HG03095 (cell line): ENCODE results near the gene ABR.
"Not testable (repeated sequence)": the region's sequence is repeated elsewhere in the genome, so short reads cannot be mapped to it uniquely, and the experiment has no call there.

Experiments
- ATAC-seq: cut with Tn5 transposase; IDR thresholded peaks from one replicate; pipeline ENCODE4 v1.9.1; 2021; ENCODE audit warnings: moderate library complexity; ENCODE audit not compliant: unreplicated experiment

ABR gene

DNA sequence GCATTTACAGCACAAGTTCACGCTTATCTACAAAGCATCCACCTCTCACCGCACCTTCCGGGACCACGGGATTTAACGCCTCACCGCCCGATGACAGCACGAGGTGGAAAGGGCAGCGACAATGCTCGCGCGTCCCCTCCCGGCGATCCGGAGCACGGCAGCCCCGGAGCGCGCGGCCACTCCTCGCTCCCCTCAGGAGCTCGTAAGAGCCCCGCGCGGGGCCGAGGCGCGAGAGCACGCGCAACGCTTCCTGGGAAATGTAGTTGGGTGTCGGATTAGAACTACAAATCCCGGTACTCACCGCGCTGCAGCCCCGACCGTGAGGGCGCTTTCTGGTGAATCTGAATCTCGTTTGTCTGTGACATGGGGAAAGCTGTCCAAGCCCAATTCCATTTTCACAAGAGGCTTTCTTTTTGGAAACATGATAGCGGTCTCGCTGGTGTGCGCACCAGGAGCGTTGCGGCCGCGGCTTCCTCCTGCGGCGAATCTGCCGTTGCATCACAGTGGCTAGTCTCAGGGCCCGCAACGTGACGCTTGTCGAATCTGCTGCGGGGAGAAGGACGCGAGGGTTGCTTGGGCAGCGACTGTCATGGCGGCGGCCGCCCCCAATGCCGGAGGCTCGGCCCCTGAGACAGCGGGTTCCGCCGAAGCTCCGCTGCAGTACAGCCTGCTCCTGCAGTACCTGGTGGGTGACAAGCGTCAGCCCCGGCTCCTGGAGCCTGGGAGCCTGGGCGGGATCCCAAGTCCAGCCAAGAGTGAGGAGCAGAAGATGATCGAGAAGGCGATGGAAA is 183.0 kb downstream of the ABR start, which contains the start of gene TIMM22:
Gene TIMM22, plus strand, starts transcription at position 576 of the 791 bp plus-strand sequence. Its CDS starts 14 bp downstream, at position 590.
- peak; percentile 86 for ATAC-seq

DNA sequence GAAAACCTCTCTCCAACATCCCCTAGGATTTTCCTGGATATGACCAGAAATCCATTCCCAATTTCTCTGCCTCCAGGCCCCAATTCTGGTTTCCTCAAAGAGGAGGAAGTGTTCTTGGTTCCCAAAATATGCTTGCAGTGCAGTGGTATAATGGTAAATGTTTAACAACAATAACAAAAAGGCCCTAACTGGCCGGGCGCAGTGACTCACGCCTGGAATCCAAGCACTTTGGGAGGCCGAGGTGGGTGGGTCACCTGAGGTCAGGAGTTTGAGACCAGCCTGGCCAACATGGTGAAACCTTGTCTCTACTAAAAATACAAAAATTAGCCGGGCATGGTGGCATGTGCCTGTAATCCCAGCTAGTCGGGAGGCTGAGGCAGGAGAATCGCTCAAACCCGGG is 184.5 kb downstream of the ABR start:
- ATAC-seq: not testable (repeated sequence)

DNA sequence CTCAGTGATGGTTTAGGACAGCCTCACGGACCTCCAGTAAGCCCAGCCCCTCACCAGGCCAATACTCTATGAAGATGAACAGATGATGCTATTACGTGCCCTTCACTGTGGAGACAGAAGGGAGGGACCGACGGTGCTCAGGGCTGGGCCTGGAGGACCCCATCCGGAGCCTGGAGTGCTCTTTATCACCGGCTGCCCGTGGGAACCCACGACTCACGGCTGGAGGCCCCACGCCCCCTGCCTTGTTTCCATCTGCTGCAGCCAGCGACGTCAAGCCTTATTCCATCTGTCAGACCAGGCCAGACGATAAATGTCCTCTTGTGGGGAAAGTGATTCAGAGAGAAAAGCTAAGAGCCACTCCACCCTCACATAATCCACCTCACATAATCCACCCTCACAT is 186.8 kb downstream of the ABR start:
- ATAC-seq: no peak

DNA sequence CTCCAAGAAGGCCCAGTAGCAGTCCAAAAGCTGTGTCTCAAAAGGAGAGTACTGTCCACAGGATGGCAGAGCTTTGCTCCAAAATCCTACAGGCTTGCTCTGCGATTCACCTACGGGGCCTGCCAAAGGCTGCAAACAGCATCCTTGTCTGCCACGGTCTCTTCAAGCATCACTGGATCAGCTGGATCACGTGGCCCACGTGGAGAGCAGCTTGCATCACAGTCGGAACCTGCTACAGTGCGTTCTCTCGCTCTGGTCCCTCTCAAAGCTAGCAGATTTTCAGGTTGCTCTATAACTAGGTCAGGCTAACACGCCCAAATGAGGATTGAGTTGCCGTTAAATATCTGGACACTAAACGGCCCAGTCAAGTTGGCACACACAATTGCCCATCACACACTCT is 191.2 kb downstream of the ABR start:
- no peak for ATAC-seq

DNA sequence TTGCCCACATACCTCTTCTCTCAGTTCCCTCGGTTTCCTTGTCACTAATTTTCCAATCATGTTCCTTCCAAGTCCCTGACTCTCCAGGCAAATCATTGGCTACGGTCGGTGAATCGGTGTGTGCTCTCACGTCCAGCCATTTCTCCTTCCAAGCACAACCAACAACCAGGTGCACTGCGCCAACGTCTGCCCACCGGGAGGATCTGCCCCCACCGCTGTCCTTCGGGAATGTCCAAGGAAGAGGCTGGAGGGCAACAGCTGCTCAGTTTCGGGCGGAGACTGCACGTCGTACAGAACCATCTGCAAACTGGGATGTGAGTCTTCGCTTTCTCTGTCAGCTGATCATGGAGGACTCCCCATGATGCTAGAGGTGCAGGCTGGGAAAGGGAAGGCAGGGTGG is 191.8 kb downstream of the ABR start:
- ATAC-seq: no peak

DNA sequence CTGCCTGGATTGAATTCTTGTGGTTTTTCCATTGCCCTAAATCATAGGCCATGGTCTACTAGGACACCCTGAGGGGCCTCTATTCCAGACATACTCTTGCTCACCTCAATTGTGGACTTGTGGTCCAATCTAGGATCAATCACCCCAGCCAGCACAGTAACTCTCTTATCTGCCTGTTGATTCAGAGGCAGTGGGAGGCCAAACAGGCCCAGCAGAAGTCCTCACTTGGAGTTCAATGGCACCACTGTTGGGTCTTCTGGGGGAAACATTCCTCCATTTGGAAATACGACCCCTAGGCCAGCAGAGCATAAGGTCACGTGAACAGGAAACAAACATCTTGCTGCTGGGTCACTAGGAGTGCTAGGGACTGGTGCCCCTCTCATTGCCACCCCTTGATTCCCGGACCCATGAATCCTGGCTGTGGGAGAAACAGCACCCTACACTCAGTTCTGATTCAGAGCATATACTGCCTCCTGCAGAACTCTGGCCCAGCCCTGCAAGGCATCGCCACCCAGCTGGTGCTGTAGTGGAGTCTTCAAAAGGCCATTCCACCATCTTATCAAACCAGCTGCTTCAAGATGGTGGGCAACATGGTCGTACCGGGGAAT is 193.4 kb downstream of the ABR start:
- ATAC-seq: no peak

DNA sequence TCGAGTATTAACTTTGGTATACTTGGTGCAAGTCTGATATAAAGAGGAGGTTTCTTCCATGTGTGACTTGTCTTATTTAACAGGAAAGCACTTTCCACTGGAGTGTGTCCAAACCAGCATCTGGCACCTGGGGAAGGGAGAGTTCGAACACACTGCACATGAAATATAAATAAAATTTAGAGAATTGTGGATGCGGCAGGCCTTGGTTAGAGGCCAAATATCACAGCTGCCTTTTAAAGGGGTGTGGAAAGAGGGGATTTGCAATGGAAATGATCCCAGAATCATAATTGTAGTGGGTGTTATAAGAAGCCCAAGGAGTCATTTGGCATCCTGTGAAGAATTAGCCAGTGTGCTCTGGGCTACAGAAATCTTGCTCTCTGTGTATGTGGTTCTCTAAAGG is 195.9 kb downstream of the ABR start:
- ATAC-seq: no peak

DNA sequence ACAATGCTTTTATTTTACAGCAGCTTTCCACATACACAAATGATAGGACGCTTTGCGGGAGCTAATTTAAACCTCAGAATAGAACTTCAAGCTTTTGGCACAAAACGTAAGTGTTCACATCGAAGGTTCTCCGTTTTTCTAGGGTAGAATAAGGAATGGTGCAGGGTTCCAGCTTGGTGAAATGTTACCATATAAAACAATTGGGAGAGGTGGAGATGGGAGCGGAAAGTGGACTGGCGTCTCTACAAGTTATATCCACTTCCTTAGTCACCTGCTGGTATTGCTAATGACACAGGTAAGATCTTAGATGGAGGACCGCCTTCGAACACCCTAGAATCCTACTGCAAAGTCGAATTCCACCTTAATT is 198.5 kb downstream of the ABR start:
- ATAC-seq: no peak

DNA sequence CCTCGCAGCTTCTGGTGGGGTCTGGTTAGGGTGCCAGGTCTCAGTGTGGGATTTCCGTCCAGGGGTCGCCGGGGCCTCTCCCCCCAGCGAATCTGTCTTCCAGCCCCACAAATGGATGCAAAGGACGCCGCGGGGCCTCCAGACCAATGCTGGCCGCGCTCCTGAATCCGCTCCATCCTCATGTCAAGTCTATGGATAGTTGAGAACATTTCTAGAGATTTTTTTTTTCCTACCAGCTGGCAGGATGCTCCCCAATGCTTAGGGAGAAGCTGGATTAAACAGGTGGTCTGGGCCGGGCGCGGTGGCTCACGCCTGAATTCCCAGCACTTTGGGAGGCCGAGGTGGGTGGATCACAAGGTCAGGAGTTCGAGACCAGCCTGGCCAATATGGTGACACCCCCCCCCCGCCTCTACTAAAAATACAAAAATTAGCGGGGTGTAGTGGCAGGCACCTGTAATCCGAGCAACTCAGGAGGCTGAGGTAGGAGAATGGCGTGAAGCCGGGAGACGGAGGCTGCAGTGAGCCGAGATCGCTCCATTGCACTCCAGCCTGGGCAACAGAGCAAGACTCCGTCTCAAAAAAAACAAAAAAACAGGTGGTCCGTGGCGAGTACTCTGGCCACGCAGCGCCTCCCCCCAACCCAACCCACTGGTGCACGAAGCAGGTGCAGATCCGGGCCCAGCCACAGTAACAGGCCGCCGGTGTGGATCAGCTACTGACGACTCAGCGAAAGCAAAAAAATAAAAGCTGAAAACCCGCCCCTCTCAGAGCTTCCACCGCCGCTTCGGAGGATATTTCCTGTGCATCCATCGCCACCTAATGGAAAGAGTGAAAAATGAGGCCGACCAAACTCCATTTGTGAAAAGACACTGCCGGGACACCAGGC is 199.1 kb downstream of the ABR start:
- ATAC-seq: no peak

DNA sequence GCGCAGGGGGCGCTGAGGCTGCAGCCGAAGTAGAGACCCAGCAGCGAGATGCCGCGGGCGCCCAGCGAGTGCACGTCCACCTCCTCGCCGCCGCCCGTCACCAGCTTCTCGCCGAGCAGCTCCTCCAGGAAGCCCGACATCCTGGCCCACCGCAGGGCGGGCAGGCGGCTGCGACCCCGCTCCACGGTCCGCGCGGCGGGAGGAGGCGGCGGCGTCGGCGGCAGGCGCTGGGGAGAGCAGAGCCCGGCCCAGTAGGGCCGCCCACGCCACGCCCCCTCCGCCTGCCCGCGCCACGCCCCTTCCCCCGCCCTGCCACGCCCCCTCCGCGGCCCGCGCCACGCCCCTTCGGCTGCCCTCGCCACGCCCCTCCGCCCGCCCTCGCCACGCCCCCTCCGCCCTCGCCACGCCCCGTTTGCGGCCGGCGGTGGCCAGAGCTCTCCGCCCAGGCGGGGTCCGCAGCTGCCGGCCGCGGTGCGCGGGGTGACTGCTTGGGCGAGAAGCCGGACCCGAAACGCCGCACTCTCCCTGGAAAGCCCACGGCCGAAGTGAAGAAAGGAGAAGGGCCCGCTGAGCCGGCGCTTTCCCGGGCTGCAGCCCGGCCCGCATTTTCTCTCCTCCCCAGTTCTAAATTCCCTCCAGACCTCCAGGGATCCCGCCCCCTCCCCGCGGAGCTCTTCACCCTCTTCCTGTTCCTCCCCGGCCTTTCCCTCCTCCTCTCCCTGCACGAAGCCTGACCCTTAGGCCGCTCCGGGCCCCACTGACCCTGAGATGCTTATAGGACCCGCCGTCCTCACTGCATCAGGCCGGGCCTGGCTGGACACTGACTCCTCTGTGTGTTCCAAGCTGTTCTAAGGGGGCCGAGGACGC is 200.0 kb downstream of the ABR start, which contains the start of gene NXN:
Gene NXN, minus strand, starts transcription at position 238 of the 867 bp plus-strand sequence.
- peak; percentile 53 for ATAC-seq

DNA sequence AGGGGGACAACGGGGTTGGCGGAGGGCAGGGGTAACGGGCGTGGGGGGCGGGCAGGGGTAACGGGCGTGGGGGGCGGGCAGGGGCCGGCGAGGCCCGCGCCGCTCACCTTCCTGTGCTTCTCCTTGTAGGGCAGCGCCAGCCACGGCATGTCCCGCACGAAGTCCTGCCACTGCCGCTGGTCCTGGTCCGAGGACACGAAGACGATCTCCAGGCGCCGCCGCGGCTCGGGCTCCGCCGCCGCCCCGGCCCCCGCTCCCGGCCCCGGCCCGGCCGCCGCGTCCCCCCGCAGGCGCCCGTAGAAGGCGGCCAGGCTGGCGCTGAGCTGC is 200.6 kb downstream of the ABR start:
- ATAC-seq: peak; percentile 34

DNA sequence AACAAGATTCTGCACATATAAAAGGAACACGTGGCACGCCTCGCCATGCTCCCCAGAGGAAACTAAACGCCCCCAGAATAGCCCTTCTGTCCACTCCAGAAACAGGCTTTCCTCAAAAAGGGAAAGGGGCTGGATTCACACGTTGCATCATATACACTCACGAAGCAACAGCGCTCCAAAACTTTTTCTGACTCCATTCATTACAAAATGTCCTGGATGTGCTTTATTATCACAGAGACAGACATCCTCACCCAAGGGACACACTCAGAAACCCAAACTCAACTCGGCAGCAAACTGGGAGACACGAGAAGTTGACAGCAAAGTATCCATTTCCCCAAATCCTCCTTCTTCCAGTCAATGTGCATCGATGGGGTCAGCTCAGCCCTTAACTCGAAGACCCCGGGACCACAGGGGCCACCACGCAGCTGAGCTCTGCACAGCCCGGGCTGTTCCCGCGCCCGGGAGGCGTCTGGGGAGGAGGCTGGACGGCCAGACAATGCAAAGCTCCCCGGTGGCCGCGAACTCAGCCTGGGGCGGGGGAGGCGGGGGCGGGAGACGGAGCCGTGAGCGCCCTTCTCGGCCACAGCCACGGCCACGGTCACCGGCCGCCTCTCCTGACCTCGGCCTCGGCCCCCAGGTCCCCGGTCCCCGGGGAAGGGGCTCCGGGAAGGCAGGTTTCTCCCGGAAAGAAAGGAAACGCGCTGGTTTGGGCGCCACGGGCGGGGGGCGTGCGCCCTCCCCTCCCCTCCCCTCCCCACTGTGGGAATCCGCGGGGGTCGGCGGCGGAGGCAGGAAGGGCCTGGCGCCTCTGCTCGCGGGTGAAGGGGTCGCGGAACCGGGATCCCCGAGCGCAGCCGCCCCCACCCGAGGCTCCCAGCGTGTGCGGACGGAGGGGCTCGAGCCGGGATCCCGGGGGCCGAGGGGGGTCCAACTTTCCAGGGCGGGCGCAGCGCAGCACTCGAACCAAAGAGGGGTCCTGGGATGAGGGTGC is 201.4 kb downstream of the ABR start:
- no peak for ATAC-seq

DNA sequence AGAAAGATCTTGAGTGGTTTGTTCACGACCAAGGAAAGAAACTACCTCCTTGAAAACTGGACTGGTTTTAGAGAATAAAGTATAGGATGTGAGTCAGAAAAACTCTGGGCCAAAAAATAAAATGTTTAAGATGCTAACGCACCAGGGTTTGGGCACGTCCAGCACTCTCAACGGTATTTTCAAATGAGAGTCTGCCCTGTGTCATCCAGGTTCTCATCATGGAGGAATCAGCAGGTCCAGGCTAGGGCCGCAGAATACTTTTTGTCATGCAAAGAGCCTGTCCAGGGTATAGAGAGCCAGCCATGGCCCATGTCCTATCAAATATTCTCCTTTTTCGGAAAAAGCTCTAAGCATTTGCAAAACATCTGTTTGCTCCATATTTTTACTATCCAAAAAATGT is 202.6 kb downstream of the ABR start:
- ATAC-seq: no peak

DNA sequence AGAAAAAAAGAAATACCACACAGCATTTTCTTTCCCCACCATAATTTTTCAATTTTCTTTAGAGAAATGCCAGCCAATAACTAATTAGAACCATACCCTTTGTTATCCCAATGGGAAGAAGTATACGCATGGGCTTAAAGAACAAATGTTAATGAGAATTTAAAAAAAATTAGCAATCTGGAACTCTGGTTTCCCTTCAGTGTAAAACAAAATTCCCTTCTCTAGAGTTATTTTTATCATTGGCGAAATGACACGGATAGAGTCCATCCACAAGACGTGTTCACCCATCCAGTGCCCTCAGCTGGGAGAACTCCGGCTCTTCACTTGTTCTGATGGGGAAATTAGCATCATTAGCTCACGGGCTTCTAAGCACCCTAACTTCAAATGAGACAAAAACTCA is 203.5 kb downstream of the ABR start:
- ATAC-seq: no peak

DNA sequence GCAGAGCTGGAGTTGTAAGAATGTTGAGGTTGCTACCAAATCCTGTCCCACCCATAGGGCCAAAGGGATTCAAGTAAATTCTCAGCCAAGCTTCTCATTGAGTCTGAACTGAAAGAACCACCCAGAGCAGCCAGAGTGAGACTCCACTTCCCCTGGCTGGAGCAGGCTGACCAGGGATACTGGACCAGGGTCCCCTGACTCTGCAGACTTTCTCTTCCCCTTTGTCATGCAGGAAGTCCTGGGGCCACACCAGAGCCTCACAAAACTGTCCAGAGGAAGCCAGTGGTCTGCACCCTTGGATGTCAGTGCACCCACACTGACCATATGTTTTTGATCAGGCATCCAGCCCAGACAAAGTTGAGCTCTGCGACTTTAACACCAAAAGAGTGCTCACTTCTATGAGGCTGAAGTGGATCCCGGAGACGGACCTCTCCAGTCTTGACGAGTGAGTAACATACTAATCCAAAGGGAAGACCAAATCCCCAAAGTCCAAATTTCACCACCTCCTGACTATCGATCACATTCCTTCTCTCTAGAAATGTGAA is 204.3 kb downstream of the ABR start:
- ATAC-seq: no peak

DNA sequence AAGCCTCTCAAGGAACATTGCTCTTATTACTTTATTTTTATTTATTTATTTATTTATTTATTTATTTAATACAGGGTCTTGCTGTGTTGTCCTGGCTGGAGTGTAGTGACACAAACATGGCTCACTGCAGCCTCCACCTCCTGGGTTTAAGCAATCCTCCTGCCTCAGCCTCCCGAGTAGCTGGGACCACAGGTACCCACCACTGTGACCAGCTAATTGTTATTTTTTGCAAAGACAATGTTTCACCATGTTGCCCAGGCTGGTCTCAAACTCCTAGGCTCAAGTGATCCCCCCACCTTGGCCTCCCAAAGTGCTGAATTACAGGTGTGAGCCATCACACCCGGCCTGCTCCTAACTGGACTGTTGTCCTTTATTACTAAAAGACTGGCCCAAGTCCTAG is 205.0 kb downstream of the ABR start:
- ATAC-seq: not testable (repeated sequence)

DNA sequence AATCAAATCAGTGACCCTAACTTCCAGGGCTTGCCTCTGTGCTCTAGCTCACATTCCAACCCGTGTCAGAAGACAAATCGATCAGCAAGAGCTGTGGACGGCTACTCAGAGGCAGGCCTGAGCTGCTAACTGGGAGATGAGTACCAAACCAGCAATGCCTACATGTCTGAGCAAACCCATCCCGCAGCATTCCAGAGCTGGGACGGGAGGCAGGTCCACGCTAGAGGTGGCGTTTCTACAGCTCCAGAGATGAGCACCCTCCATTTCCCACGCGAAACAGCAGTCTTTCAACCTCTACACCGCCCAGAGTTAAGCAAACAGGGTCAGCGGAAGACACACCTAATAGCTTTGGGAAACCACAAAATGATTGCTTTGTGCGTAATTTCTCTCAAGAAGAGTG is 206.7 kb downstream of the ABR start:
- ATAC-seq: no peak

DNA sequence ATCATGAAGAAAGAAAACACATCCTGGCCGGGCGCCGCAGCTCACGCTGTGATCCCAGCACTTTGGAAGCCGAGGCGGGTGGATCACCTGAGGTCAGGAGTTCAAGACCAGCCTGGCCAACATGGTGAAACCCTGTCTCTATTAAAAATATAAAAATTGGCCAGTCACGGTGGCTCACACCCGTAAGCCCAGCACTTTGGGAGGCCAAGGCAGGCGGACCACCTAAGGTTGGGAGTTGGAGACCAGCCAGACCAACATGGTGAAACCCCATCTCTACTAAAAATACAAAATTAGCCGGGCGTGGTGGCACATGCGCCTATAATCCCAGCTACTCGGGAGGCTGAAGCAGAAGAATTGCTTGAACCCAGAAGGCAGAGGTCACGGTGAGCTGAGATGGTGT is 207.9 kb downstream of the ABR start:
- ATAC-seq: not testable (repeated sequence)

DNA sequence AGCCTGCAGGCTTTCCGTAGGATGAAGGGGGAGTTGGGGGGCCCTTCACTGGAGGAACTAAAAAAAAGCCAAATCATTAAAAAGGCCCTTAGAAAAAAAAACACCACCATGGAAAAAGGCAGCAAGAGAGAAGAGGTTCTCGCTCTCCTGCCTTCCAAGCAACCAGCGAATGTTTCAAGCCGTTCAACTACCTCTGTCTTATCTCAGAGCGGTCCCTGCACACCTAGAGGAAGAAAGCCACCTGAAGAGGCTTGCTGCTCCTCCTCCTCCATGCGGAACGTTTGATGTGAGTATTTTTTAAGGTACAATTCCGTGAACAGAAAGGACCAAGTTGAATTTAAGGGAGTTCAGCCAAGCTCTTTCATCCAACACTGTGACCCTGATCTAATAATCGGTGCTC is 209.4 kb downstream of the ABR start:
- no peak for ATAC-seq
